ENCODE results near the gene CREB3L2. TPM values are rescaled to one million over a fixed set of nuclear protein-coding genes. Genes with fewer than 3 reads are reported as not detected.
"Not testable (repeated sequence)": the region's sequence is repeated elsewhere in the genome, so short reads cannot be mapped to it uniquely, and the experiment has no call there.

CREB3L2 gene
- total RNA-seq, 1 donor from 2014 or later = 28.9 TPM

DNA sequence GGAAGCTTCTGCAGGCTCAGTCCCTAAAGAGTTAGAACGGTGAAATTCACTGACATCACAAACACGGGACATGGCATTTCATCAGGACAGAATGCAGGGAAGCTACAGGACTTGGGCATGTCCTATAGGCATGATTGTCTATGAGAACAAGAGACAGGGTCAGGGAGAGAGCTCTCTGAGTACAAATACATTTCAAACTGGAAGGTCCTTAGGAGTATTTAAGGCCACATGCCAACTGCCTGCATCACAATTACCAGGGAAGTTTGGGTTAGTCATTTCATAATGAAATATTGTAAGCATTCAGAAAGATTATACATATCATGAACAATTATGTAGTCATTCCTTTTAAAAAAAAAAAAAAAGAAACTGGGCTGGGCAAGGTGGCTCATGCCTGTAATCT is 71.3 kb downstream of the CREB3L2 start:
- no peak overlapping the region for H3K4me3 ChIP-seq
- H3K4me1 ChIP-seq = peaks cover 58% of the 10 kb centered on the region
- peaks cover 23% of the 10 kb centered on the region for H3K36me3 ChIP-seq
- no peaks in the 10 kb centered on the region for H3K9me3 ChIP-seq (replicated peaks)
- no peak for DNase-seq
- TF ChIP-seq, protein P1, sequence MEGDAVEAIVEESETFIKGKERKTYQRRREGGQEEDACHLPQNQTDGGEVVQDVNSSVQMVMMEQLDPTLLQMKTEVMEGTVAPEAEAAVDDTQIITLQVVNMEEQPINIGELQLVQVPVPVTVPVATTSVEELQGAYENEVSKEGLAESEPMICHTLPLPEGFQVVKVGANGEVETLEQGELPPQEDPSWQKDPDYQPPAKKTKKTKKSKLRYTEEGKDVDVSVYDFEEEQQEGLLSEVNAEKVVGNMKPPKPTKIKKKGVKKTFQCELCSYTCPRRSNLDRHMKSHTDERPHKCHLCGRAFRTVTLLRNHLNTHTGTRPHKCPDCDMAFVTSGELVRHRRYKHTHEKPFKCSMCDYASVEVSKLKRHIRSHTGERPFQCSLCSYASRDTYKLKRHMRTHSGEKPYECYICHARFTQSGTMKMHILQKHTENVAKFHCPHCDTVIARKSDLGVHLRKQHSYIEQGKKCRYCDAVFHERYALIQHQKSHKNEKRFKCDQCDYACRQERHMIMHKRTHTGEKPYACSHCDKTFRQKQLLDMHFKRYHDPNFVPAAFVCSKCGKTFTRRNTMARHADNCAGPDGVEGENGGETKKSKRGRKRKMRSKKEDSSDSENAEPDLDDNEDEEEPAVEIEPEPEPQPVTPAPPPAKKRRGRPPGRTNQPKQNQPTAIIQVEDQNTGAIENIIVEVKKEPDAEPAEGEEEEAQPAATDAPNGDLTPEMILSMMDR (IDR thresholded peaks at IDR 0.05; ENCODE audit: borderline replicate concordance) = no peak
- H3K27me3 ChIP-seq (ENCODE audit: low read depth) = no peaks in the 10 kb centered on the region
- intact Hi-C loops (cut with micrococcal nuclease) = no loop called here
- H3K27ac ChIP-seq (replicated peaks) = no peak overlapping the region

DNA sequence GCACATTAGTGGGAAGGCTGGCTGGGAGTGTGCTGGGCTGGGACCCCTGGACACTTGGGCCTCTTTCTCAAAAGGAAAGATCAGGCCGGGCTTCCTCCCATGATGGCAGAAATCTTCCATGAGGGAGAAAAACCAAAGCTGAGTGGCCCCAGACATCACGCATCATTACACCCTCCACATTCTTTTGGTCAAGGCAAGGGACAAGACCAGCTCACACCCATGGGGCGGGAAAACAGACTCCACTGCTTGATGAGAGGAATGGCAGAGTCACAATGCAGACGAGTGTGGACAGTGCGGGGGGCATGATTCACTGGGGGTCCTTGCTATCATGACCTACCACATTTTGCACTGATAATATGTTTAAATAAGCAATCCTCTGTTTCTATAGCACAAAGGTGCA is 73.3 kb downstream of the CREB3L2 start:
- Histone ChIP-seq H3K27ac (replicated peaks) (no peak overlapping the region), H3K27me3 (ENCODE audit: low read depth) (no peaks in the 10 kb centered on the region), H3K4me3 (no peak overlapping the region), H3K4me1 (peaks cover 48% of the 10 kb centered on the region), H3K9me3 (replicated peaks) (no peaks in the 10 kb centered on the region), H3K36me3 (peaks cover 32% of the 10 kb centered on the region)
- TF ChIP-seq, protein P1 (IDR thresholded peaks at IDR 0.05; ENCODE audit: borderline replicate concordance) = no peak
- intact Hi-C loops (cut with micrococcal nuclease) = no loop called here
- DNase-seq = no peak

DNA sequence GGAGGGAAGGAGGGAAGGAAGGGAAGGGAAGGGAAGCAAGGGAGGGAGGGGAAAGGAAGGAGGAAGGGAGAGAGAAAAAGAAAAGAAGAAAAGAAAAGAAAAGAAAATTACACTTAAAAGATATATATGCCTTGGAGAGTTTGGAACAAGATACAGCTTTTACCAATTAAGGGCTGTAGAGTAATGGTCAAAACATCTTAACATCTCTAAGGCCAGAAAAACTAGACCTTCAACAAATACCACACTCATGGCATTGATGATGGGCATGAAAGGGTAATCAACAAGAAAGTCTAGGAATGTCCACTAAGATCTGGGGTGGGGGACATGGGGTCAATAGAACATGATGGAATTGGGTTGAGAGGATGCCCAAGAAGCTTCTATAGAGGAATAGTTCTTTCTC is 74.5 kb downstream of the CREB3L2 start:
- Histone ChIP-seq H3K9me3 (replicated peaks) (no peaks in the 10 kb centered on the region), H3K27me3 (ENCODE audit: low read depth) (no peaks in the 10 kb centered on the region), H3K27ac (replicated peaks) (no peak overlapping the region), H3K4me1 (peaks cover 35% of the 10 kb centered on the region), H3K36me3 (peaks cover 32% of the 10 kb centered on the region), H3K4me3 (no peak overlapping the region)
- no peak for DNase-seq
- intact Hi-C loops (cut with micrococcal nuclease) = no loop called here
- TF ChIP-seq, protein P1 (IDR thresholded peaks at IDR 0.05; ENCODE audit: borderline replicate concordance) = no peak

DNA sequence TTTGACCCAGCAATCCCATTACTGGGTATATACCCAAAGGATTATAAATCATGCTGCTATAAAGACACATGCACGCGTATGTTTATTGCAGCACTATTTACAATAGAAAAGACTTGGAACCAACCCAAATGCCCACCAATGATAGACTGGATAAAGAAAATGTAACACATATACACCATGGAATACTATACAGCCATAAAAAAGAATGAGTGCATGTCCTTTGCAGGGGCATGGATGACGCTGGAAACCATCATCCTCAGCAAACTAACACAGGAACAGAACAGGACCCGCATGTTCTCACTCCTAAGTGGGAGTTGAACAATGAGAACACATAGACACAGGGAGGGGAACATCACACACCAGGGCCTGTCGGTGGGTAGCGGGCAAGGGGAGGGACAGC is 75.7 kb downstream of the CREB3L2 start:
- H3K27me3 ChIP-seq (ENCODE audit: low read depth); H3K9me3 ChIP-seq (replicated peaks); H3K4me3 ChIP-seq; H3K27ac ChIP-seq (replicated peaks); intact Hi-C loops (cut with micrococcal nuclease); DNase-seq: not testable (repeated sequence)
- Histone ChIP-seq H3K36me3 (peaks cover 32% of the 10 kb centered on the region), H3K4me1 (peaks cover 33% of the 10 kb centered on the region)

DNA sequence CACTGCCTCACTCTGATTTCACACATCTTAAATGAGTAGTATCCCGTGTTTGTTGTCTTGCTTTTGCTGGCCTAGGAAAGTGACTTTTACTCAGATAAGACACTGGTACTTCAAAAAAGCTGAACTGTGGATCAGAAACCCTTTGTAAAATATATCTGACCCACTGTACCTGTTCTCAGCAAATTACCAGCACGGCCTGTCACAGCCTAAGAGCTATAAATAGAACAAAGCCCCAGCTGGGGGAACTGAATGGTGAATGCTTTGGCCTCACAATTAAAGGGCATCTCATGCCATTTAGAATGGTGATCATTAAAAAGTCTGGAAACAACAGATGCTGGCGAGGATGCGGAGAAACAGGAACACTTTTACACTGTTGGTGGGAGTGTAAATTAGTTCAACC is 76.1 kb downstream of the CREB3L2 start:
- Histone ChIP-seq H3K36me3 (peaks cover 32% of the 10 kb centered on the region), H3K4me1 (peaks cover 38% of the 10 kb centered on the region), H3K9me3 (replicated peaks) (no peaks in the 10 kb centered on the region), H3K4me3 (no peak overlapping the region), H3K27ac (replicated peaks) (peak overlapping the region; percentile 18), H3K27me3 (ENCODE audit: low read depth) (no peaks in the 10 kb centered on the region)
- TF ChIP-seq, protein P1 (IDR thresholded peaks at IDR 0.05; ENCODE audit: borderline replicate concordance) = no peak
- intact Hi-C loops (cut with micrococcal nuclease) = no loop called here
- DNase-seq = no peak

DNA sequence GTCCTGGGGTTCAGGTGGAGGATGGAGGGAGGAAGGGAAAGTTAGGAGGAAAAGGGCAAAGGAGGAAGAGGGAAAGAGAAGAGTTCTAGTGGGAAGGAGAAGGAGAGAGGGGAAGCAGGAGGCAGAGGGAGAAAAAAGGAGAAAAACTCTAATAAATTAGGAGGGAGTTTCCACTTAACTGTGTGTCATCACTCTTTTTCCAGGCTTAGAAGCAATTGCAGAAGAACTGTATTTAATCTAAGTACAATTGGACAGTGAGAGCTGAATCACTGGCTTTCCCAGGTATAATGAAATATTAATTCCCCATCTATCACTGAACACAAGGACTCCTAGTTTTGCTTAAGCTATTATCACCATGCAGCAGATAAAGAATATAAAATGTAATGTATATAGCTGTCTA is 76.8 kb downstream of the CREB3L2 start:
- no peak for DNase-seq
- Histone ChIP-seq H3K27ac (replicated peaks) (no peak overlapping the region), H3K4me1 (peaks cover 36% of the 10 kb centered on the region), H3K36me3 (peaks cover 32% of the 10 kb centered on the region), H3K9me3 (replicated peaks) (no peaks in the 10 kb centered on the region), H3K4me3 (no peak overlapping the region), H3K27me3 (ENCODE audit: low read depth) (no peaks in the 10 kb centered on the region)
- TF ChIP-seq, protein P1 (IDR thresholded peaks at IDR 0.05; ENCODE audit: borderline replicate concordance) = no peak
- intact Hi-C loops (cut with micrococcal nuclease) = no loop called here

Data from left ventricle myocardium inferior (tissue), 1 donor.